GM23338 (cell line): ENCODE results near the gene ADSS1.

Experiments used
- CTCF ChIP-seq, 2 experiments: fragments of 200-600 bp in 1 of 2; sonication (generic) in 1 of 2; conservative IDR thresholded peaks; 2 replicates each; pipeline versions ENCODE4 v1.5.1 to v1.6.1; 2016 to 2017; ENCODE audit warnings: antibody characterized with exemption in 2 of 2, low read depth in 2 of 2, mild to moderate bottlenecking in 2 of 2, moderate library complexity in 1 of 2
- ETS1 ChIP-seq: IDR thresholded peaks from 2 replicates; pipeline ENCODE4 v1.6.1; 2016; ENCODE audit warnings: antibody characterized with exemption
- ZNF114 ChIP-seq: fragments of 250-450 bp; sonication (Bioruptor Pico); IDR thresholded peaks from 2 replicates; pipeline ENCODE4 v1.5.0; 2020; ENCODE audit warnings: mild to moderate bottlenecking, moderate library complexity

- TF ChIP-seq ETS1 (no peak), CTCF (conservative IDR thresholded peaks at IDR 0.05; ENCODE audit: low read depth in 2 of 2) (no peak), ZNF114 (no peak)
Measured at GRCh38 chr14:104766863-104767633, 43.0 kb downstream of the ADSS1 start.
